Stimulated activated CD8-positive, alpha-beta memory T cell treated with anti-CD3 and anti-CD28 coated beads, Interleukin-15, amount 100 ng/mL, for 24 hours (primary cell): Measurements from ENCODE around the gene SCFD2.

Experiments
- DNase-seq: peaks from one replicate; pipeline ENCODE4 v3.0.0-alpha.2; 2020; ENCODE audit warnings: low read depth

Gene SCFD2

DNA sequence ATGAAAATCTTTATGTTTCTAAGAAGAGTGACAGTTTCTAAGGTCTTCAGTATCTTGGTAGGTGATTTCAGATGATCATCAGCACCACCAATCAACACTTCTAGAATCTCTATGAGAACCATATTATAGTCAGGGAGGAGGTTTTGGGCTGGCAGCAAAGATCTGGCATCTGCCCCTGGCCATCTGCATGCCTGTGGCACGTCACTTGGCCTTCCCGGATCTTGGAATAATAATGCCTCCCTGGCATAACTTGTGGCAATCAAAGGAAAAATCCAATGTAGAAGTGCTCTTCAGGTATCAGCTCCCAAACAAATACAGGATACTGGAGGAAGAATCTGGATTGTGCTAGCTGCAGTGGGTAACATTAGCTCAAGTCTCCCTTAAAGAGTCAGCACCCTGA, 446.4 kb downstream of the SCFD2 start:
- DNase-seq: no peak

DNA sequence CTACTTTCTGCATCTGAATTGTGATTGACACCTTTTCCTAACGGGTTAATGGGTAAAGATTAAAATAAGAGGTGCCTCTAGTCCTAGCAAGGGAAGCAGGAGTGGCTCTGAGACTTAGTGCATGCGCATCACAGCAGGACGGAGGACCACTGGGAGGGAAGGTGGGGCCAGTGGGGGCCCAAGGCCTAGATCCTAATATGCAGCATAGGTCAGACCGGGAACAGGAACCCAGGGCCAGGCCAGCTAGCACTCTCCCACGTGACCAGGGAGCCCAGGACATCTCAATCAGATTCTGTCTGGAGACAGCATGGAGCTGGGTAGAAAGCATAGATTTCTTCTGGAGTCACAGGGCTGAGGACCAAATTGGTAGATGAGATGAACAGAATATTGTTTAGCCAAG, 448.0 kb downstream of the SCFD2 start:
- no peak for DNase-seq

GRCh38 chr4:52915730-52916300, 450.0 kb downstream of the SCFD2 start:
- no peak for DNase-seq

GRCh38 chr4:52915191-52915590, 450.7 kb downstream of the SCFD2 start:
- no peak for DNase-seq

GRCh38 chr4:52914051-52914605, 451.7 kb downstream of the SCFD2 start:
- no peak for DNase-seq

DNA sequence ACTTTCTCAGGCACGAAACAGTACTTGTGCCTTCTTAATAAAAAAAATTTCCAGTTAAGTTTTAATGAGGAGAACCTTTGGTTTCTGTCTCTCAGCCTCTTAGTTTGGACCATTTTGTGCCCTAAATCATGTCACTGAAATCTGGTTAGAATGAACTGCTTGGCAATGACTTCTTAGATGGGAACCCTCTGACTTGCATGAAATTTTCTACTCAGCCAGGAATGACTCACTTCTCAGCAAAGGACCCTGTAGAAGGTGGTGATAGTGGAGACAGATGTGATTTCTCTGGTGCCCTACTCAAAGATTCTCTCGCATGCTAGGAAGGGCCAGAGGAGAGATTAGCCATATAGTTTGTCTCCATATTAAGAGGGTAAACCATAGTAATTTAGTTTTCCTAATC, 453.3 kb downstream of the SCFD2 start:
- no peak for DNase-seq

- DNase-seq: peak; percentile 32
These were observed 454.1 kb downstream of the SCFD2 start for GRCh38 chr4:52911684-52912294.

DNA sequence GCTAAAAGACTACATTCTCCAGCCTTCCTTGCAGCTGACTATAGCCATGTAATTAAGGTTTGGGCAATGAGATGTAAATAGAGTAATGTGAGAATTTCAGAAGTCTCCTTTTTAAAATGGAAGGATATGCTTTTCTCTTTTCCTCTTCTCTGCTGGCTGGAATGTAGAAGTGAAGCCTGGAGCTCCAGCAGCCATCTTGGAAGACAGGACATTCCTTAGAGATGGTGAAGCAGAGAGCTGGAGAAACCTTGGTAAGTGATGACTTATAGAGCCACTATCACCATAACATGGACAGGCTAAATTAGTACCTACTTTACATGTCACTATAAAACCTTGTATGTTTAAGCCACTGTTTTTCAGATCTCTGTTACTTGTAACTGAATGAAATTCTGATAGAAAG, 455.7 kb downstream of the SCFD2 start:
- DNase-seq: no peak

DNA sequence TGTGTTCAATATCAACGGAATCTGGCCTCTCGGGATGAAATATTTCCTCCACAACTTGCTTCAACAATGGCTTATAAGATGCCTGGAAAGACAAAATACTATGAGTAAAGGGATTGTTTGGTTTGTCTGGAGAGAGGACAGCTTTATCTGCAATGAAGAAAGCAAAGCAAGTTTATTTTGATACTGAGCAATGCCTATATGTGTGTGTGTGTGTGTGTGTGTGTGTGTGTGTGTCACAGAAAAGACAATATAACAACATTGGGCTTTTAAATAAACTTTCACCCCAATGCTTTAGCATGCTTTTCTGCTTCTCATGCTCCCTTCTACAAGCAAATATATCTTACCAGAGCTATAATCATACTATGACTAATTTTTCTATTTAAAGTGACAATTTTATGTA, 458.4 kb downstream of the SCFD2 start:
- DNase-seq: no peak

DNA sequence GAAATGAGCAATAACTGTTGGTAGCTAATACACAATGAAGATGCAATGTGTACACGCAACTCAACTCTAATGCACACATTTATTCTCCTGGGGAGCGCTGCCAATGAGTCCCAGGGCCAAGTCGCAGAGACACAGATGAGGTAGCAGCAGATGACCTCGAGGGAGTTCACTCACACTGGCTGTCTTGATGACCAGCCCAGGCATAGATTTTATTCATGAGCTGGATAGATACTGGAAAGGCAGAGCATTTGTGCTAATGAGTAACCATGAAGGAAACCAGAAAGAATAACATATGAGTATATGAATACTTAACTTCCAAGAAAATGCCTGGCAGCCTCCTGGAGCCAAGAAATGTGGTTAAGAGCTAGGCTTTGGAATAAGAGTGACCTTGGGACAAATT, 461.4 kb downstream of the SCFD2 start:
- DNase-seq: no peak

- DNase-seq: no peak
These were observed 462.6 kb downstream of the SCFD2 start for GRCh38 chr4:52903273-52903672.

DNA sequence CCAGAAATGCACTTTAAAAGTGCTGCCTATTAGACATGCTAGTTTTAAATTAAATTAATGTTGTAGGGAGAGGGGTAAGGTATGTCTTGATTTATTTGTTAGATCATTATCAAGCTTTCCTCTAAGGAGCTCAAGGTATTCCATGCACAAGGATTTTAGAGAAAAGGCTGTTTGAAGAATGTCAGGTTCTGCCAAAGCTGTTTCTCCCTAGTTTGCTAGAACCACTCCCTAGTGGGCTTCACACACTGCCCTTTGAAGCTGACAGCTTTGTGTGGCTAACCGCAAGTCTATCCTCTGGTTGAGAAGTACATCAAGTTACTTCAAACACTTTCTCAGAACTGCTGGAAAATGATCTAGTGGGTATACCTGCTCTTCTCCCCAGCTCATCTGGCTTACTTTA, 471.4 kb downstream of the SCFD2 start:
- no peak for DNase-seq

DNA sequence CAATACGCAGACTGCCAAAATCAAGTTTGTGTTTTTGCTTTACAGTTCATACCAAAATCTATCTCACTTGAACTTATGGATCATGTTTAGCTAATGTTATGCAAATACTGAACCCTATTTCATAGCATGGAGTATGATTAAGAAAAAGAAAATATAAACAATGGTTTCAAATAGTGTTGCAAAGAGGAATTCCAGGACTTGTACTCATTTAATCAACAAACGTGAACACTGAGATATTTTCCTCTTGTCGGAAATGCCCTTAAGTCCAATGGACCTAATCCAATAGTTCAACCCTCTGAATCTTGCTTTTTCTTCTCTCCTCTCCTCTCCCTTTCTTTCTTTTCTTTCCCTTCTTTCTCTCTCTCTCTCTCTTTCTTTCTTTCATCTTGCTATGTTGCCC, 473.0 kb downstream of the SCFD2 start:
- no peak for DNase-seq

- no peak for DNase-seq
These were observed 474.1 kb downstream of the SCFD2 start for GRCh38 chr4:52891743-52892142.

DNA sequence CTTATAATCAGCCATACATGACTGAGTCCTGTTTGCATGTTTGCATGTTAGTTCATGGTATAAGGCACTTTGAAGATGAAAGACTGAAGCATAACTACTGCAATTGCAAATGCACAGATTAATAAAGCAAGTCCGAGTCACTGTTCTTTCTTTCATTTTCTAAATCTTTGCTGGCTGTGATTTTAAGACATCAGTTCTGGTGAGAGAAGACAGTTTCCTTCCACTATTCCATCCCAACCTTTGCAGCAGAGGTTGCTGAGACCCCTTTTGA, 475.4 kb downstream of the SCFD2 start:
- no peak for DNase-seq

DNA sequence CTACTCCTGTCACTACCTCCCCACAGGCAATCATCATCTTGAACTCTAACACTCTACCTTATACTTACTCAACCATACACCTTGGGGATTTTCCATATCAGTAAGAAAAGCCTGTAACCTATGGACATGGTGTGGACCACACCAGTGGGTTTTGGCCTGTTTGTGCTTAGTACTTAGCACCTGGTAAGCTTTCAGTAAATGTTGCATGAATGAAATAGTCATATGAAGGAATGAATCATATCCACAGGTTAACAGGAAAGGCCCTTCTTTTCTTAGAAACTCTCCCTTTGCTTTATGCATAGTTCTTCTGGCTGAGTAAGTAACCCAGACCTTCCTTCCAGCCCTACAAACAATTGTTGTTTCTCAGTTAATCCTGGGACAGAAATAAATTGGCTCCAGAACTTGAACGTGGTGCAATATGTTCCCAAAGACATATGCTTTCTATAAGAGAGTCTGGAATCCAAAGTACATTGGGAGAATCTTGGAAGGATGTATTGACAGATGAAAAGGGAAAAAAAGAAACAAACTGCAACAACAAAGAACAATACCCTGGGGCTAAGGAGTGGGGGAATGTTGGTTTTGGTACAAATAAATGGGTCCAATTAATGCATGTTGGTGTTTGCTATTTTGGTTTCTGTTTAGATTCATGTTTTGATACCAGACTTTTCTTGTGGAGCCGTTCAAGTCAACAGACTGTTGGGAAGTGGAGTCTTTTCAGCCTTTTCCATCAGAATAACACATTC, 475.9 kb downstream of the SCFD2 start:
- DNase-seq: no peak

DNA sequence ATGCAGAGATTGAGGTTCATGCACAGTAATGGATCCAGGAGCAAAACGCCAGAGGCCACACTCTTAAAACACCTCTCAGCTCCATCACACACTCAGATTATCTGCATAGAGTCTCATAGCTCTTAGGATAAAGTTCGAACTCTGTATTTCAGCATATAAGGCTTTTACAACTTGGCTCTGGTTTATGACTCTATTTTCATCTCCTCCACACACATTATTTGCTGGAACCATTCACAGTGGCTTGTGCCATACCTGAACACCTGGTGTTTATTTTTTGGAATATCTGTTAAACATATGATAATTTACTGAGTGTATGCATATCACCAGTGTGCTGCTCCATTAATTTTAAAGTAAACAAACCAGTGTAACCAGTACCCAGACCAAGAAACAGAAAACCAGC, 476.5 kb downstream of the SCFD2 start:
- no peak for DNase-seq

DNA sequence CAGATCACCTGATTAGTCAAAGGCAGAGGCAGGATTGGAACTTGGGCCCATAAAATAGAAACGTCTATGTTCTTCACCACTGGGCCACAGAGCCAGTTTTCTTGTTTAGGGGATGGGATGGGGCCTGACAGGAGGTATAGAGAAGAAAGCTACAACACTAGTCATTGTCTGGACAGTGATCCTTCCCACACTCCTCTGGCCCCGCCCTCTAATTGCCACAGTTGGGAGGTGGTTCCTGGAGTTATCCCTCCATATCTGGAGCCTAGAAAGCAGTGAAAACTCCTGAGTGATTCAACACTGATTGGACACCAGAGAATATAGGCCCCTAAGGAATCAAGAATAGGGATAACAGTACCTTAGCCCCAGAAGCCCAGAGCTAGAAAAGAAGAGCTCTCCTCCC, 480.9 kb downstream of the SCFD2 start:
- no peak for DNase-seq

DNA sequence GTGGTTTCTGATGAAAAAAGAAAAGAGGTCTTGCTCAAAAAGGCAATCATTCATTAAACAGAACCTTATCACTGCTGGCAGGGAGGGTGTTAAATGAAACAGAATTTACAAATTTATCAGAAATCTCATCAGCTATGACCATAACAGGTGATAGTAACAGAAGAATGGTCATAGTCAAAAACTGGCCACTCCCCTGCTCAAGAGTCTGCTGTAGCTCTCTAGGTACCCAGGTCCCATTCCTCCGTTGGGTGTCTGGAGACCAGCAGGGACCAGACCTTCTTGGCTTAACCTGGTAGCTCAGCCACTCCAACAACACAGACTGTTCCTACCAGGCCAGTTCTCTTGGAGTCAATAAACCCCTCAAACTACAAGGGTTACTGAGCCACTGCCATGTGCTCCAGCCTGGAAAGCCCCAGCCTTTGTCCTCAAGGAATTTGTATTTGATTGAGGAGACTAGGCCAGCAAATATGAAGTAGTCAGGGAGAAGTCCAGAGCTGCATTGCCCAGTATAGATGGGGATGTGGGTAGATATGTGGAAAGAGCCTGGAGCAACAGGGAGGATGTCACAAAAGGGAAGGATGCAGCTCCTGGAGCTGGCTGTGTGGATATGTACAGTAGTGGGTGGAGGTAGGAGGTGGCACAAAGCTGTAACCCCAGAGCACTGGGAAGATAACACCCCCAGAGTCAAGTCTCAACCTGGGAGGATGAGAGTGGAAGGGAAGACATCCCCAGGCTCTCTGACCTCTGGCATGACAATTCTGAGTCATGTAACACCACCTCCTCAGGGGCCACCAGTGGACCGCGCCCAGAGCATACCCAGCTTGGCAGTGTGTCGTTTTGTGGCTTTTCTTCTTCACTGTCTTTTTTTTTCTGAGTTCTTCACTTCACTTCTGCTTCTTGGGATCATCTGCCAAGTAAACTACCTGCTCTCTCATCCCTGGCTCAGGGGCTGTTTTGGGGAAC, 481.9 kb downstream of the SCFD2 start:
- no peak for DNase-seq

GRCh38 chr4:52883183-52883621, 482.7 kb downstream of the SCFD2 start:
- no peak for DNase-seq

- DNase-seq: no peak
These were observed 484.9 kb downstream of the SCFD2 start for GRCh38 chr4:52880994-52881393.

- no peak for DNase-seq
These were observed 486.4 kb downstream of the SCFD2 start for GRCh38 chr4:52879471-52879870.
